Gastrocnemius medialis (tissue), 4 donors: Measurements from ENCODE around the gene WNK4.

Experiments used
- POLR2A ChIP-seq, 2 donors: fragments of 450-650 bp; IDR thresholded peaks; one replicate each; pipeline ENCODE4 v1.6.1; 2017; ENCODE audit warnings: antibody characterized with exemption in 2 of 2, mild to moderate bottlenecking in 2 of 2, moderate library complexity in 2 of 2
- TF ChIP-seq, protein P1 (sequence below), 5 experiments: fragments of 450-650 bp in 3 of 5; fragments of 200-600 bp in 2 of 5; sonication (generic) in 2 of 5; IDR thresholded peaks in 4 of 5; conservative IDR thresholded peaks in 1 of 5; 1 replicate in 4 of 5; 2 replicates in 1 of 5; pipeline ENCODE4 v1.5.1; 2016 to 2019; ENCODE audit warnings: antibody characterized with exemption in 5 of 5, mild to moderate bottlenecking in 3 of 5, moderate library complexity in 3 of 5

GRCh38 chr17:42845918-42846593, 65.6 kb downstream of the WNK4 start:
- TF ChIP-seq, protein P1, sequence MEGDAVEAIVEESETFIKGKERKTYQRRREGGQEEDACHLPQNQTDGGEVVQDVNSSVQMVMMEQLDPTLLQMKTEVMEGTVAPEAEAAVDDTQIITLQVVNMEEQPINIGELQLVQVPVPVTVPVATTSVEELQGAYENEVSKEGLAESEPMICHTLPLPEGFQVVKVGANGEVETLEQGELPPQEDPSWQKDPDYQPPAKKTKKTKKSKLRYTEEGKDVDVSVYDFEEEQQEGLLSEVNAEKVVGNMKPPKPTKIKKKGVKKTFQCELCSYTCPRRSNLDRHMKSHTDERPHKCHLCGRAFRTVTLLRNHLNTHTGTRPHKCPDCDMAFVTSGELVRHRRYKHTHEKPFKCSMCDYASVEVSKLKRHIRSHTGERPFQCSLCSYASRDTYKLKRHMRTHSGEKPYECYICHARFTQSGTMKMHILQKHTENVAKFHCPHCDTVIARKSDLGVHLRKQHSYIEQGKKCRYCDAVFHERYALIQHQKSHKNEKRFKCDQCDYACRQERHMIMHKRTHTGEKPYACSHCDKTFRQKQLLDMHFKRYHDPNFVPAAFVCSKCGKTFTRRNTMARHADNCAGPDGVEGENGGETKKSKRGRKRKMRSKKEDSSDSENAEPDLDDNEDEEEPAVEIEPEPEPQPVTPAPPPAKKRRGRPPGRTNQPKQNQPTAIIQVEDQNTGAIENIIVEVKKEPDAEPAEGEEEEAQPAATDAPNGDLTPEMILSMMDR (IDR thresholded peaks at IDR 0.05 in 4 of 5, conservative IDR thresholded peaks at IDR 0.05 in 1 of 5): no peak
- no peak for TF ChIP-seq POLR2A (IDR thresholded peaks at IDR 0.05)
